ENCODE data around the gene MAPK8IP1.

GRCh38 chr11:45885274-45885920 is at the start of gene MAPK8IP1:
- peak in 1 of 4 experiments; percentile 0 for TF ChIP-seq CTCF (IDR thresholded peaks at IDR 0.05)
- no peak for TF ChIP-seq POLR2A (IDR thresholded peaks at IDR 0.05)
- TF ChIP-seq EP300 (IDR thresholded peaks at IDR 0.05), result no peak
- no peak for TF ChIP-seq POLR2AphosphoS5 (IDR thresholded peaks at IDR 0.05)

Measured in gastroesophageal sphincter (tissue), 3 donors.